WTC11 (cell line): ENCODE results near the gene SYT13. TPM values are rescaled to one million over a fixed set of nuclear protein-coding genes. Genes with fewer than 3 reads are reported as not detected.

Experiments used
- ATAC-seq: fragments of 200-7000 bp; cut with Tn5 transposase; 2 replicates; pipeline ENCODE4 v1.10.0; 2021; ENCODE audit warnings: mild to moderate bottlenecking, moderate library complexity
- CTCF ChIA-PET: fragments of 300-600 bp; sonication (Branson Sonifier 250); formaldehyde crosslinking; loops from one replicate; lab custom pipeline; 2021; ENCODE audit warnings: antibody characterized with exemption; lab: Charles Lee
- POLR2A ChIA-PET: fragments of 350-600 bp; sonication (Branson Sonifier 250); formaldehyde crosslinking; loops from one replicate; lab custom pipeline; 2021; ENCODE audit warnings: antibody characterized with exemption; lab: Charles Lee
- DNase-seq: peaks from one replicate; pipeline ENCODE4 v3.0.0; 2021; ENCODE audit warnings: low spot score
- H3K27ac Mint-ChIP-seq: 2 replicates; pipeline ENCODE4 v1.8.0; 2021; ENCODE audit warnings: mixed read lengths
- H3K27me3 Mint-ChIP-seq: 2 replicates; pipeline ENCODE4 v1.8.0; 2021; ENCODE audit warnings: low read depth, mild to moderate bottlenecking, moderate library complexity, mixed read lengths
- H3K36me3 Mint-ChIP-seq: 2 replicates; pipeline ENCODE4 v1.8.0; 2021; ENCODE audit warnings: mixed read lengths
- H3K4me1 Mint-ChIP-seq: 2 replicates; pipeline ENCODE4 v1.8.0; 2022; ENCODE audit warnings: mixed read lengths
- H3K4me3 Mint-ChIP-seq: 2 replicates; pipeline ENCODE4 v1.8.0; 2021; ENCODE audit warnings: mild to moderate bottlenecking, moderate library complexity, mixed read lengths
- H3K9me3 Mint-ChIP-seq: 2 replicates; pipeline ENCODE4 v1.8.0; 2021; ENCODE audit warnings: mixed read lengths
- CBFB ChIP-seq: sonication (generic); formaldehyde crosslinking; IDR thresholded peaks from 2 replicates; pipeline ENCODE4 v1.8.1; 2022; ENCODE audit warnings: mild to moderate bottlenecking, low read depth, missing genetic modification reagents
- CREM ChIP-seq: sonication (generic); formaldehyde crosslinking; IDR thresholded peaks from 2 replicates; pipeline ENCODE4 v1.8.1; 2022; ENCODE audit warnings: mild to moderate bottlenecking, missing genetic modification reagents, moderate library complexity
- ETV6 ChIP-seq: sonication (generic); formaldehyde crosslinking; IDR thresholded peaks from 2 replicates; pipeline ENCODE4 v1.8.1; 2022; ENCODE audit warnings: mild to moderate bottlenecking, missing genetic modification reagents
- FOXJ3 ChIP-seq: sonication (generic); formaldehyde crosslinking; IDR thresholded peaks from 2 replicates; pipeline ENCODE4 v1.9.0; 2021; ENCODE audit warnings: missing genetic modification reagents, mild to moderate bottlenecking, borderline replicate concordance
- IRF2 ChIP-seq: sonication (generic); formaldehyde crosslinking; IDR thresholded peaks from 2 replicates; pipeline ENCODE4 v1.8.0; 2022; ENCODE audit warnings: low read depth, missing genetic modification reagents, borderline replicate concordance
- KAT7 ChIP-seq: sonication (generic); formaldehyde crosslinking; IDR thresholded peaks from 2 replicates; pipeline ENCODE4 v1.8.1; 2023; ENCODE audit warnings: missing genetic modification reagents, mild to moderate bottlenecking, borderline replicate concordance
- MXD4 ChIP-seq: fragments of 250-450 bp; sonication (Bioruptor Pico); IDR thresholded peaks from 2 replicates; pipeline ENCODE4 v1.8.0; 2021; ENCODE audit warnings: mild to moderate bottlenecking, moderate library complexity, borderline replicate concordance
- MYBL2 ChIP-seq: sonication (generic); formaldehyde crosslinking; IDR thresholded peaks from 2 replicates; pipeline ENCODE4 v1.8.1; 2023; ENCODE audit warnings: mild to moderate bottlenecking, moderate library complexity, missing genetic modification reagents
- NFATC4 ChIP-seq: fragments of 250-450 bp; sonication (Bioruptor Pico); IDR thresholded peaks from 2 replicates; pipeline ENCODE4 v1.9.0; 2021; ENCODE audit warnings: mild to moderate bottlenecking
- NFYB ChIP-seq: sonication (generic); formaldehyde crosslinking; conservative IDR thresholded peaks from 2 replicates; pipeline ENCODE4 v1.8.0; 2022; ENCODE audit warnings: low read depth, missing genetic modification reagents
- RELA ChIP-seq: sonication (generic); formaldehyde crosslinking; IDR thresholded peaks from 2 replicates; pipeline ENCODE4 v1.8.1; 2022; ENCODE audit warnings: missing genetic modification reagents, mild to moderate bottlenecking, borderline replicate concordance
- TEAD1 ChIP-seq: sonication (generic); formaldehyde crosslinking; IDR thresholded peaks from 2 replicates; pipeline ENCODE4 v1.8.0; 2022; ENCODE audit warnings: mild to moderate bottlenecking, missing genetic modification reagents
- TP53 ChIP-seq: sonication (generic); formaldehyde crosslinking; IDR thresholded peaks from 2 replicates; pipeline ENCODE4 v1.8.1; 2023; ENCODE audit warnings: mild to moderate bottlenecking, missing genetic modification reagents
- ZNF121 ChIP-seq: sonication (generic); formaldehyde crosslinking; IDR thresholded peaks from 2 replicates; pipeline ENCODE4 v1.8.0; 2023; ENCODE audit warnings: missing genetic modification reagents
- ZNF396 ChIP-seq: fragments of 250-450 bp; sonication (Bioruptor Pico); IDR thresholded peaks from 2 replicates; pipeline ENCODE4 v1.8.0; 2021; ENCODE audit warnings: mild to moderate bottlenecking, moderate library complexity, borderline replicate concordance
- ZNF671 ChIP-seq: fragments of 250-450 bp; sonication (Bioruptor Pico); IDR thresholded peaks from 2 replicates; pipeline ENCODE4 v1.8.0; 2021; ENCODE audit warnings: mild to moderate bottlenecking
- total RNA-seq: library from RNA; stranded (reverse); gene quantifications from 3 replicates; pipeline ENCODE4 v1.2.3, GENCODE V29; 2021
- TF ChIP-seq, protein P1 (sequence below): sonication (generic); formaldehyde crosslinking; IDR thresholded peaks from 2 replicates; pipeline ENCODE4 v1.8.0; 2022; ENCODE audit warnings: mild to moderate bottlenecking, missing genetic modification reagents
- TF ChIP-seq, protein P2 (sequence below): sonication (generic); formaldehyde crosslinking; IDR thresholded peaks from 2 replicates; pipeline ENCODE4 v1.8.0; 2022; ENCODE audit warnings: mild to moderate bottlenecking, missing genetic modification reagents
- TF ChIP-seq, protein P3 (sequence below): sonication (generic); formaldehyde crosslinking; IDR thresholded peaks from 2 replicates; pipeline ENCODE4 v1.8.1; 2023; ENCODE audit warnings: mild to moderate bottlenecking, missing genetic modification reagents

SYT13 gene
- total RNA-seq, 1 experiment from 2014 or later = 10.8 TPM

DNA sequence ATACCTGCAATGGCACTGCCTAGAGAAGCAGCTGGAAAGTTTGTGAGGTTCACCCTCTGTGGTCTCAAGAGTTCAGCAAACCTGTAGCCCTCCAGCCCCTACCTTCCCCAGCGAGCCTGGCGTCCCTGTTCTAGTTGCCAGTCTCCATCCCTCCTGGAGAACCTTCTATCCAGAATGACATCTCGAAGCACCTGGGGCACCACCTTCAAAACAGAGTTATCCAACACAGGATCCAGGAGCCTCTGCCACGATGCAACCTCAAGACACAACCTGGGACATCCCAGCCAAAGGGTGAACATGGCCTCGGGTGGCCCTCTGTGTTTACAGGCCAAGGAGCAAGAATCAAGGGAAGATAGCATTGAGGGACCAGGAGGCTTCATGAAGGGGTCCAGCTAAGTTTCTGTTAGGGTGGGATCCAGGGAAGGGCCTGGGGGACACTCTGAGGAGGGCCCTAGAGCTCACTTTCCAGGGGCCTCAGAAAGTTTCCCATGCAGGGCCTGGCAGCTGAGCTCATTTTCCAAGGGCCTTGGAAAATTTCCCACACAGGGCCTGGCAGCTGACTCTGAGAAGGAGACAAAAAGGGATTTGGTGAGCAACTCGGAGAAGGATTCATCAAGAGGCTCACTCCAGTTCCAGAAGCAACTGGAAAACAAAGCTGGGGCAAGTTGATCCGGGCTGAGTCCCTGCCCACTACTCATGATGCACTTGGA, 36.9 kb upstream of the SYT13 start (continued):
- TF ChIP-seq ZNF671 (CRISPR knock-in tag) (no peak), NFATC4 (no peak)
- TF ChIP-seq, protein P1, sequence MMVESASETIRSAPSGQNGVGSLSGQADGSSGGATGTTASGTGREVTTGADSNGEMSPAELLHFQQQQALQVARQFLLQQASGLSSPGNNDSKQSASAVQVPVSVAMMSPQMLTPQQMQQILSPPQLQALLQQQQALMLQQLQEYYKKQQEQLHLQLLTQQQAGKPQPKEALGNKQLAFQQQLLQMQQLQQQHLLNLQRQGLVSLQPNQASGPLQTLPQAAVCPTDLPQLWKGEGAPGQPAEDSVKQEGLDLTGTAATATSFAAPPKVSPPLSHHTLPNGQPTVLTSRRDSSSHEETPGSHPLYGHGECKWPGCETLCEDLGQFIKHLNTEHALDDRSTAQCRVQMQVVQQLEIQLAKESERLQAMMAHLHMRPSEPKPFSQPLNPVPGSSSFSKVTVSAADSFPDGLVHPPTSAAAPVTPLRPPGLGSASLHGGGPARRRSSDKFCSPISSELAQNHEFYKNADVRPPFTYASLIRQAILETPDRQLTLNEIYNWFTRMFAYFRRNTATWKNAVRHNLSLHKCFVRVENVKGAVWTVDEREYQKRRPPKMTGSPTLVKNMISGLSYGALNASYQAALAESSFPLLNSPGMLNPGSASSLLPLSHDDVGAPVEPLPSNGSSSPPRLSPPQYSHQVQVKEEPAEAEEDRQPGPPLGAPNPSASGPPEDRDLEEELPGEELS (CRISPR knock-in tag) = no peak

DNA sequence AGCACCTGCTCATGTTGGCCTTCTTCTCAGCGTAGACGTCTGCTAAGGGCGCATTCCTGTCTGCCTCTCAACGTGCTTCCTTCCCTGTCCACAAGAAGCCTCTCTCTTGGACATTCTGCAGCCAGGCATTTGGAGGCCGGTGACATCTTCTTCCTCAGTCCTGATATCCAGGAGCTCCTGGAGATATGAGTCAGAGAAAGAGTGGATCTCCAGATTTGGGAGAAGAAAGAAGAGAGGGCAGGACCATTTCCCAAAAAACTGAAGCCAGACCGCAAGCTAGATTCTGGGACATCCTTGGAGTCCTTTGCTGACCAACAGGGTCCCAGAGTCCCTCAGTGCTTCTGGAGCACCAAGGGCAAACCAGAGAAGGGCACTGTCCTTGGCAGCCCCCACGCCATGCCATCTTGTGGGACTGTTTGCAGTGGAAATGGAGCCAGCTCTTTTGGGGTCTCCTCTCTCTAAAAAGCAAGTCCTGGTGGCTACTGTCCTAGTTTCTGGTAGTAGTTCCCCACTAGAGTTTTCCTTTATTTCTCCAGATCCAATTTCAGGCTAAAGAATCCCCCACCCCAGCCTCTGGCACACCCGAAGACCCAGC, 36.1 kb upstream of the SYT13 start:
- DNase-seq (no peak), ATAC-seq (no peak)
- peaks cover 10% of the 10 kb centered on the region for H3K9me3 Mint-ChIP-seq
- ChIA-PET CTCF (interaction anchor here (1.2 to 1.8 kb wide), 2 partner anchors 70 to 89 kb away, joined by 3 to 7 read pairs; no protein-coding TSS in a partner anchor), POLR2A (no interaction called here)
- H3K4me1 Mint-ChIP-seq = no peaks in the 10 kb centered on the region
- H3K36me3 Mint-ChIP-seq = 0 out of 2 replicates have a peak, but pooled peaks cover 4% of the 10 kb centered on the region
- no peak overlapping the region for H3K4me3 Mint-ChIP-seq
- H3K27me3 Mint-ChIP-seq = peaks cover 20% of the 10 kb centered on the region
- H3K27ac Mint-ChIP-seq = no peak overlapping the region
- TF ChIP-seq NFYB (no peak), MYBL2 (CRISPR knock-in tag) (no peak), TEAD1 (no peak), RELA (CRISPR knock-in tag) (no peak), FOXJ3 (no peak), IRF2 (CRISPR knock-in tag) (no peak), MXD4 (CRISPR knock-in tag) (no peak), ETV6 (no peak), KAT7 (CRISPR knock-in tag) (no peak), ZNF121 (no peak), CBFB (CRISPR knock-in tag) (no peak), TP53 (no peak), CREM (CRISPR knock-in tag) (no peak), ZNF396 (CRISPR knock-in tag) (no peak)
- TF ChIP-seq, protein P2, sequence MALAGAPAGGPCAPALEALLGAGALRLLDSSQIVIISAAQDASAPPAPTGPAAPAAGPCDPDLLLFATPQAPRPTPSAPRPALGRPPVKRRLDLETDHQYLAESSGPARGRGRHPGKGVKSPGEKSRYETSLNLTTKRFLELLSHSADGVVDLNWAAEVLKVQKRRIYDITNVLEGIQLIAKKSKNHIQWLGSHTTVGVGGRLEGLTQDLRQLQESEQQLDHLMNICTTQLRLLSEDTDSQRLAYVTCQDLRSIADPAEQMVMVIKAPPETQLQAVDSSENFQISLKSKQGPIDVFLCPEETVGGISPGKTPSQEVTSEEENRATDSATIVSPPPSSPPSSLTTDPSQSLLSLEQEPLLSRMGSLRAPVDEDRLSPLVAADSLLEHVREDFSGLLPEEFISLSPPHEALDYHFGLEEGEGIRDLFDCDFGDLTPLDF (CRISPR knock-in tag) = no peak
- TF ChIP-seq, protein P3, sequence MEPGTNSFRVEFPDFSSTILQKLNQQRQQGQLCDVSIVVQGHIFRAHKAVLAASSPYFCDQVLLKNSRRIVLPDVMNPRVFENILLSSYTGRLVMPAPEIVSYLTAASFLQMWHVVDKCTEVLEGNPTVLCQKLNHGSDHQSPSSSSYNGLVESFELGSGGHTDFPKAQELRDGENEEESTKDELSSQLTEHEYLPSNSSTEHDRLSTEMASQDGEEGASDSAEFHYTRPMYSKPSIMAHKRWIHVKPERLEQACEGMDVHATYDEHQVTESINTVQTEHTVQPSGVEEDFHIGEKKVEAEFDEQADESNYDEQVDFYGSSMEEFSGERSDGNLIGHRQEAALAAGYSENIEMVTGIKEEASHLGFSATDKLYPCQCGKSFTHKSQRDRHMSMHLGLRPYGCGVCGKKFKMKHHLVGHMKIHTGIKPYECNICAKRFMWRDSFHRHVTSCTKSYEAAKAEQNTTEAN (CRISPR knock-in tag) = no peak
- TF ChIP-seq, protein P1 (CRISPR knock-in tag) = no peak
